GM12878 (cell line): ENCODE data around the gene ZBED5. TPM values are rescaled to one million over a fixed set of nuclear protein-coding genes. Genes with fewer than 3 reads are reported as not detected.

ENCODE experiments used
- ATAC-seq: fragments of 200-7000 bp; cut with Tn5 transposase; 3 replicates; pipeline ENCODE4 v1.9.1; 2020; ENCODE audit warnings: mild to moderate bottlenecking, moderate library complexity
- BruUV-seq: library from RNA; stranded (reverse); fragments of 400-500 nt; replicated peaks from 2 replicates; lab custom pipeline; 2021; lab: Mats Ljungman, UMichigan
- CTCF ChIA-PET: fragments of 300-600 bp; sonication (Branson Sonifier 250); formaldehyde crosslinking; extraction: SDS; loops from one replicate; lab custom pipeline; 2021; ENCODE audit warnings: inconsistent platforms; lab: Yijun Ruan, JAX
- POLR2A ChIA-PET: fragments of 350-600 bp; formaldehyde crosslinking; extraction: SDS; loops from one replicate; lab custom pipeline; 2021; ENCODE audit warnings: inconsistent platforms; lab: Charles Lee
- RAD21 ChIA-PET: fragments of 300-600 bp; sonication (Branson Sonifier 250); formaldehyde crosslinking; loops from one replicate; lab custom pipeline; 2023; ENCODE audit warnings: antibody characterized with exemption; ENCODE audit not compliant: unreplicated experiment; lab: Charles Lee
- SMC1A ChIA-PET: fragments of 300-600 bp; sonication (Branson Sonifier 250); formaldehyde crosslinking; loops from one replicate; lab custom pipeline; 2023; ENCODE audit not compliant: unreplicated experiment, uncharacterized antibody; lab: Charles Lee
- DNase-seq: peaks from one replicate; pipeline ENCODE4 v3.0.0-alpha.2; 2011; ENCODE audit warnings: low read depth, low spot score
- FAIRE-seq: peaks from 3 replicates; lab custom pipeline; 2011; peaks lifted over from hg19 to GRCh38; lab: Jason Lieb, UNC
- H2AFZ ChIP-seq: 2 replicates; pipeline ENCODE4 v1.6.0; 2011; ENCODE audit warnings: low read depth, low read length, control low read depth; ENCODE audit not compliant: control insufficient read depth
- H3K27ac ChIP-seq: 2 replicates; pipeline ENCODE4 v1.5.1; 2011; ENCODE audit warnings: control low read depth; ENCODE audit not compliant: control insufficient read depth, insufficient read depth
- H3K27me3 ChIP-seq, 2 experiments: replicated peaks in 1 of 2; 2 replicates each; pipeline versions ENCODE4 v1.6.0 to v1.6.1; 2011; ENCODE audit warnings: low read length in 1 of 2; ENCODE audit not compliant: control insufficient read depth in 2 of 2, insufficient read depth in 2 of 2
- H3K36me3 ChIP-seq, 2 experiments: 2 replicates each; pipeline ENCODE4 v1.5.1; 2011; ENCODE audit warnings: low read length in 1 of 2; ENCODE audit not compliant: control insufficient read depth in 2 of 2, insufficient read depth in 2 of 2
- H3K4me1 ChIP-seq: 2 replicates; pipeline ENCODE4 v1.6.1; 2011; ENCODE audit warnings: mild to moderate bottlenecking, low read length, moderate library complexity, mixed read lengths; ENCODE audit not compliant: control insufficient read depth, insufficient read depth
- H3K4me2 ChIP-seq: 2 replicates; pipeline ENCODE4 v1.6.0; 2011; ENCODE audit warnings: control low read depth; ENCODE audit not compliant: control insufficient read depth, insufficient read depth
- H3K4me3 ChIP-seq: fragments of 200-600 bp; sonication (generic); 2 replicates; pipeline ENCODE4 v1.5.1; 2016
- H3K79me2 ChIP-seq: 2 replicates; pipeline ENCODE4 v1.6.0; 2011; ENCODE audit warnings: low read length; ENCODE audit not compliant: control insufficient read depth, insufficient read depth
- H3K9ac ChIP-seq: 2 replicates; pipeline ENCODE4 v1.8.0; 2011; ENCODE audit warnings: low read length, control low read depth, mixed read lengths; ENCODE audit not compliant: control insufficient read depth, insufficient read depth
- H3K9me3 ChIP-seq: replicated peaks from 3 replicates; pipeline ENCODE4 v1.5.1; 2011; ENCODE audit warnings: mild to moderate bottlenecking, low read length; ENCODE audit not compliant: control insufficient read depth, insufficient read depth
- H4K20me1 ChIP-seq: 2 replicates; pipeline ENCODE4 v1.6.0; 2011; ENCODE audit not compliant: control insufficient read depth, insufficient read depth
- CBX3 ChIP-seq: fragments of 200-600 bp; sonication (generic); IDR thresholded peaks from 2 replicates; pipeline ENCODE4 v1.6.1; 2016; ENCODE audit warnings: low read depth, borderline replicate concordance
- CREM ChIP-seq: IDR thresholded peaks from 2 replicates; pipeline ENCODE4 v1.6.1; 2014; ENCODE audit warnings: antibody characterized with exemption, low read depth
- FOS ChIP-seq: IDR thresholded peaks from 3 replicates; pipeline ENCODE4 v1.6.1; 2011; ENCODE audit warnings: borderline replicate concordance; ENCODE audit not compliant: insufficient read length; ENCODE audit errors: extremely low read depth
- GABPA ChIP-seq: IDR thresholded peaks from 2 replicates; pipeline ENCODE4 v1.6.1; 2014; ENCODE audit warnings: antibody characterized with exemption, low read depth, mild to moderate bottlenecking, inconsistent platforms
- LARP7 ChIP-seq: fragments of 450-650 bp; IDR thresholded peaks from 2 replicates; pipeline ENCODE4 v1.6.1; 2017; ENCODE audit warnings: mild to moderate bottlenecking
- MAX ChIP-seq: IDR thresholded peaks from 2 replicates; pipeline ENCODE4 v1.6.1; 2012; ENCODE audit warnings: low read depth, low read length, improper control_type of control experiment
- MYB ChIP-seq: fragments of 150-350 bp; IDR thresholded peaks from 2 replicates; pipeline ENCODE4 v1.6.1; 2014; ENCODE audit warnings: mild to moderate bottlenecking, low read depth, low read length, borderline replicate concordance
- MYC ChIP-seq: IDR thresholded peaks from 2 replicates; pipeline ENCODE4 v1.6.1; 2011; ENCODE audit warnings: mild to moderate bottlenecking, low read length, moderate library complexity, inconsistent platforms; ENCODE audit not compliant: insufficient read depth, insufficient replicate concordance, insufficient read length, severe bottlenecking
- RAD51 ChIP-seq: fragments of 450-650 bp; IDR thresholded peaks from 2 replicates; pipeline ENCODE4 v1.6.1; 2016; ENCODE audit warnings: moderate library complexity, mild to moderate bottlenecking, inconsistent platforms
- RCOR1 ChIP-seq: conservative IDR thresholded peaks from 2 replicates; pipeline ENCODE4 v1.6.1; 2012; ENCODE audit warnings: low read depth, low read length, improper control_type of control experiment
- RFX5 ChIP-seq: IDR thresholded peaks from 2 replicates; pipeline ENCODE4 v1.6.1; 2011; ENCODE audit warnings: low read depth, low read length, improper control_type of control experiment
- YY1 ChIP-seq: IDR thresholded peaks from 2 replicates; pipeline ENCODE4 v1.6.1; 2011; ENCODE audit warnings: low read depth, mild to moderate bottlenecking, low read length
- ZBED1 ChIP-seq: IDR thresholded peaks from 2 replicates; pipeline ENCODE4 v1.6.1; 2016; ENCODE audit warnings: borderline replicate concordance
- ZBTB4 ChIP-seq: fragments of 450-650 bp; formaldehyde crosslinking; IDR thresholded peaks from 2 replicates; pipeline ENCODE4 v1.4.0; 2022; ENCODE audit warnings: mild to moderate bottlenecking, moderate library complexity
- ZBTB40 ChIP-seq: fragments of 450-650 bp; IDR thresholded peaks from 2 replicates; pipeline ENCODE4 v1.6.1; 2016; ENCODE audit warnings: mild to moderate bottlenecking, moderate library complexity, borderline replicate concordance
- ZNF24 ChIP-seq: fragments of 450-650 bp; IDR thresholded peaks from 2 replicates; pipeline ENCODE4 v1.6.1; 2017; ENCODE audit warnings: antibody characterized with exemption, mild to moderate bottlenecking
- WGBS: methylation state at CpG from one replicate; pipeline ENCODE4 v1.1.6; 2016; ENCODE audit warnings: low lambda C conversion rate; ENCODE audit not compliant: insufficient replicate concordance, insufficient coverage; ENCODE audit errors: missing lambda C conversion rate; 5-methylcytosine and 5-hydroxymethylcytosine counted together
- in situ Hi-C: fragments of 300-500 bp; cut with MboI; formaldehyde crosslinking; loops from 9 replicates; pipeline ENCODE4 v1.14.3; 2018; ENCODE audit warnings: mixed read lengths
- intact Hi-C: fragments of 100-400 bp; cut with micrococcal nuclease; formaldehyde crosslinking; loops from one replicate; pipeline ENCODE4 v1.14.2; 2022; ENCODE audit not compliant: unreplicated experiment
- polyA plus RNA-seq, 11 experiments: library from polyadenylated mRNA; depleted of rRNA in 4 of 11; unstranded in 6 of 11; stranded (reverse) in 5 of 11; fragments of >200 nt; fragmentation: Nextera tagmentation in 4 of 11; fragmentation: Illumina TruSeq in 1 of 11; extraction: Ambion mirVana in 4 of 11; extraction: Trizol in 1 of 11; gene quantifications; 1 replicate in 1 of 11; 2 replicates in 10 of 11; pipeline versions ENCODE4 v1.2.1 to v1.2.3, GENCODE V29; 2011 to 2016; ENCODE audit warnings: inconsistent platforms in 2 of 11, missing spikeins in 2 of 11, low read depth in 1 of 11
- total RNA-seq, 4 experiments: library from RNA; depleted of rRNA in 3 of 4; stranded (reverse); fragments of >200 nt in 3 of 4; fragmentation: Illumina TruSeq in 1 of 4; extraction: Trizol in 1 of 4; gene quantifications; 2 replicates each; pipeline versions ENCODE4 v1.2.1 to v1.2.3, GENCODE V29; 2013 to 2021

The ZBED5 gene
- total and polyA plus RNA-seq, 10 of the 15 experiments (the other 5 are each of a cell fraction or from before 2014, with no cell fraction given), result 27.3 to 86.8 (median 37.6) TPM

GRCh38 chr11:10875430-10876021 lies 17.7 kb upstream of the ZBED5 start (continued):
- TF ChIP-seq RCOR1, result no peak
- TF ChIP-seq RFX5, result no peak
- TF ChIP-seq MYC, result no peak
- no peak for TF ChIP-seq YY1

GRCh38 chr11:10872097-10872496 lies 14.2 kb upstream of the ZBED5 start:
- Histone ChIP-seq H3K9me3 (peaks cover 3% of the 10 kb centered on the region; the same call in 2 of the 3 replicates), H3K4me2 (no peak overlapping the region), H3K4me3 (no peak overlapping the region), H3K79me2 (no peaks in the 10 kb centered on the region), H3K27me3 (no peaks in the 10 kb centered on the region), H2AFZ (no peak overlapping the region), H3K9ac (no peak overlapping the region), H4K20me1 (no peaks in the 10 kb centered on the region), H3K4me1 (0 out of 2 replicates have a peak, but pooled peaks cover 3% of the 10 kb centered on the region), H3K27ac (no peak overlapping the region), H3K36me3 (no peaks in the 10 kb centered on the region)
- CTCF ChIA-PET, result no interaction called here
- in situ Hi-C loops, result no loop called here
- POLR2A ChIA-PET, result no interaction called here
- SMC1A ChIA-PET, result no interaction called here
- DNase-seq (no peak), ATAC-seq (no peak), FAIRE-seq (no peak)
- no TSS peak for BruUV-seq
- intact Hi-C loops, result no loop called here
- RAD21 ChIA-PET, result no interaction called here
- WGBS, result 98% methylated on average over 2 of the region's 2 CpGs
- TF ChIP-seq GABPA (no peak), FOS (no peak), ZNF24 (no peak), ZBTB40 (no peak), CBX3 (no peak), MAX (no peak), ZBED1 (no peak), CREM (no peak), MYB (no peak), ZBTB4 (CRISPR knock-in tag) (no peak), RAD51 (no peak), LARP7 (no peak)
